GM12878 (cell line): ENCODE measurements around the gene SDHC. TPM values are rescaled to one million over a fixed set of nuclear protein-coding genes. Genes with fewer than 3 reads are reported as not detected.

Experiments used
- BHLHE40 ChIP-seq, 2 experiments: fragments of 450-650 bp in 1 of 2; IDR thresholded peaks; 2 replicates each; pipeline ENCODE4 v1.6.1; 2011 to 2017; ENCODE audit warnings: low read depth in 2 of 2, borderline replicate concordance in 1 of 2, improper control_type of control experiment in 1 of 2, low read length in 1 of 2, mild to moderate bottlenecking in 1 of 2
- EGR1 ChIP-seq, 2 experiments: IDR thresholded peaks; 1 replicate in 1 of 2; 2 replicates in 1 of 2; pipeline ENCODE4 v1.6.1; 2011 to 2012; ENCODE audit warnings: low read depth in 2 of 2, low read length in 2 of 2, borderline replicate concordance in 1 of 2, mild to moderate bottlenecking in 1 of 2, moderate library complexity in 1 of 2
- GATAD2B ChIP-seq: fragments of 450-650 bp; conservative IDR thresholded peaks from 2 replicates; pipeline ENCODE4 v1.6.1; 2017; ENCODE audit warnings: low read depth, mild to moderate bottlenecking, moderate library complexity
- KAT2A ChIP-seq: conservative IDR thresholded peaks from 2 replicates; pipeline ENCODE4 v1.6.1; 2011; ENCODE audit warnings: low read depth, low read length; ENCODE audit not compliant: control insufficient read depth
- KLF5 ChIP-seq: fragments of 450-650 bp; IDR thresholded peaks from 2 replicates; pipeline ENCODE4 v1.6.1; 2014; ENCODE audit warnings: mild to moderate bottlenecking; ENCODE audit not compliant: partially characterized antibody
- LARP7 ChIP-seq: fragments of 450-650 bp; IDR thresholded peaks from 2 replicates; pipeline ENCODE4 v1.6.1; 2017; ENCODE audit warnings: mild to moderate bottlenecking
- MYC ChIP-seq: IDR thresholded peaks from 2 replicates; pipeline ENCODE4 v1.6.1; 2011; ENCODE audit warnings: mild to moderate bottlenecking, low read length, moderate library complexity, inconsistent platforms; ENCODE audit not compliant: insufficient read depth, insufficient replicate concordance, insufficient read length, severe bottlenecking
- NFIC ChIP-seq: IDR thresholded peaks from 2 replicates; pipeline ENCODE4 v1.6.1; 2012; ENCODE audit warnings: low read depth, mild to moderate bottlenecking, inconsistent platforms, low read length, moderate library complexity
- POU2F2 ChIP-seq: IDR thresholded peaks from 3 replicates; pipeline ENCODE4 v1.6.1; 2011; ENCODE audit warnings: low read depth, mild to moderate bottlenecking, low read length, borderline replicate concordance
- RAD51 ChIP-seq: fragments of 450-650 bp; IDR thresholded peaks from 2 replicates; pipeline ENCODE4 v1.6.1; 2016; ENCODE audit warnings: moderate library complexity, mild to moderate bottlenecking, inconsistent platforms
- RB1 ChIP-seq: fragments of 450-650 bp; formaldehyde crosslinking; IDR thresholded peaks from 2 replicates; pipeline ENCODE4 v1.6.1; 2017; ENCODE audit warnings: mild to moderate bottlenecking, borderline replicate concordance
- TAF1 ChIP-seq: IDR thresholded peaks from 2 replicates; pipeline ENCODE4 v1.6.1; 2011; ENCODE audit warnings: mild to moderate bottlenecking, low read depth, low read length, borderline replicate concordance
- TCF3 ChIP-seq: IDR thresholded peaks from 2 replicates; pipeline ENCODE4 v1.6.1; 2012; ENCODE audit warnings: low read depth, mild to moderate bottlenecking, low read length, borderline replicate concordance; ENCODE audit not compliant: insufficient read depth
- ZNF384 ChIP-seq: IDR thresholded peaks from 2 replicates; pipeline ENCODE4 v1.6.1; 2012; ENCODE audit warnings: low read depth, mild to moderate bottlenecking, low read length, improper control_type of control experiment, borderline replicate concordance
- polyA plus RNA-seq, 11 experiments: library from polyadenylated mRNA; depleted of rRNA in 4 of 11; unstranded in 6 of 11; stranded (reverse) in 5 of 11; fragments of >200 nt; fragmentation: Nextera tagmentation in 4 of 11; fragmentation: Illumina TruSeq in 1 of 11; extraction: Ambion mirVana in 4 of 11; extraction: Trizol in 1 of 11; gene quantifications; 1 replicate in 1 of 11; 2 replicates in 10 of 11; pipeline versions ENCODE4 v1.2.1 to v1.2.3, GENCODE V29; 2011 to 2016; ENCODE audit warnings: inconsistent platforms in 2 of 11, missing spikeins in 2 of 11, low read depth in 1 of 11
- total RNA-seq, 4 experiments: library from RNA; depleted of rRNA in 3 of 4; stranded (reverse); fragments of >200 nt in 3 of 4; fragmentation: Illumina TruSeq in 1 of 4; extraction: Trizol in 1 of 4; gene quantifications; 2 replicates each; pipeline versions ENCODE4 v1.2.1 to v1.2.3, GENCODE V29; 2013 to 2021
- TF ChIP-seq, protein P1 (sequence below): fragments of 150-350 bp; IDR thresholded peaks from 2 replicates; pipeline ENCODE4 v1.6.1; 2014; ENCODE audit warnings: mild to moderate bottlenecking, low read depth, low read length
- TF ChIP-seq, protein P2 (sequence below): fragments of 450-650 bp; IDR thresholded peaks from 2 replicates; pipeline ENCODE4 v1.6.1; 2018; ENCODE audit warnings: borderline replicate concordance, mild to moderate bottlenecking; ENCODE audit not compliant: partially characterized antibody
- TF ChIP-seq, protein P3 (sequence below): fragments of 450-650 bp; IDR thresholded peaks from 2 replicates; pipeline ENCODE4 v1.6.1; 2018; ENCODE audit warnings: mild to moderate bottlenecking, low read depth, moderate library complexity; ENCODE audit not compliant: partially characterized antibody
- TF ChIP-seq, protein P4 (sequence below): fragments of 450-650 bp; conservative IDR thresholded peaks from 2 replicates; pipeline ENCODE4 v1.6.1; 2017; ENCODE audit warnings: mild to moderate bottlenecking, moderate library complexity

SDHC gene
- total and polyA plus RNA-seq, 10 of the 15 experiments (the other 5 are each of a cell fraction or from before 2014, with no cell fraction given), result 18.4 to 340 (median 178) TPM

DNA sequence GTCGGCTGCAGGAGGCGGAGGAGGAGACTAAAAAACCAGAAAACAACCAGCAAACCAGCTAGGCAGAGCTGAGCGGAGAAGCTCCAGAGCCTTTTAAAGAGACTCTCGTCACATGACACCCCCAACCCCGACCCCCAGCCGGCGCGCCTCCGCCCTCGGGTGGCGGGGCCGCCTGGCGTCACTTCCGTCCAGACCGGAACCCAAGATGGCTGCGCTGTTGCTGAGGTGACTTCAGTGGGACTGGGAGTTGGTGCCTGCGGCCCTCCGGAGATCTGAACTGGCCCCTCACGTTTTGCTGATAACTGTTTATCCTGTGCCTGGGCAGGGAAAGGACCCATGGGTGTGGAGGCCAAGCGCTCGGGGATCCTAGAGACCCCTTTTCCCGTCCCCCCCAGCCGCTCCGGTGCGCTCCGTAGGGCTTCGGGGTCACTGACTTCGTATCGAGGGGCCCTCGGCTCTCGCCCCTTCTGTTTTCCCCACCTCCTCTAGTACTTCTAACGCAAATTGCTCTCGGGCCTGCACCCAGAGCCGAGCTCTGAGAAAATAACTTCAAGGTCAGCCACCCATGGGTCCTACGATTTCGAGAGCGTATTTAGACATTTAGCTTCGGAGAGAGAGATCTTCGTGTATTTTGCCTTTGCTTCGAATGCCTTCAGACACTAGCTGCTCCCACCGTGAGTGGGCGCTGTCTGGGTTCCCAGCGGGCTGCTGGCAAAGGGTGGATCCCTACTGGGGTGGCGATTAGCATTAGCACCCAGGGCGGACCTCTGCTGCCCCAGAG, at the start of gene SDHC (continued):
- TF ChIP-seq BHLHE40 (IDR thresholded peaks at IDR 0.05; ENCODE audit: borderline replicate concordance in 1 of 2, low read depth in 2 of 2, low read length in 1 of 2), result peak in 1 of 2 experiments; percentile 63; a peak in 3 of 4 replicates
- peak; percentile 77; the same call in 1 of the 3 replicates for TF ChIP-seq POU2F2
- no peak for TF ChIP-seq MYC
- TF ChIP-seq ZNF384, result no peak
- peak; percentile 89 for TF ChIP-seq RAD51
- TF ChIP-seq KAT2A, result no peak
- TF ChIP-seq EGR1 (IDR thresholded peaks at IDR 0.05; ENCODE audit: borderline replicate concordance in 1 of 2, low read depth in 2 of 2, low read length in 2 of 2), result peak in 1 of 2 experiments; percentile 53; a peak in 2 of 3 replicates
- TF ChIP-seq LARP7, result peak; percentile 54; the same call in 1 of the 2 replicates
- no peak for TF ChIP-seq RB1
- TF ChIP-seq, protein P1, sequence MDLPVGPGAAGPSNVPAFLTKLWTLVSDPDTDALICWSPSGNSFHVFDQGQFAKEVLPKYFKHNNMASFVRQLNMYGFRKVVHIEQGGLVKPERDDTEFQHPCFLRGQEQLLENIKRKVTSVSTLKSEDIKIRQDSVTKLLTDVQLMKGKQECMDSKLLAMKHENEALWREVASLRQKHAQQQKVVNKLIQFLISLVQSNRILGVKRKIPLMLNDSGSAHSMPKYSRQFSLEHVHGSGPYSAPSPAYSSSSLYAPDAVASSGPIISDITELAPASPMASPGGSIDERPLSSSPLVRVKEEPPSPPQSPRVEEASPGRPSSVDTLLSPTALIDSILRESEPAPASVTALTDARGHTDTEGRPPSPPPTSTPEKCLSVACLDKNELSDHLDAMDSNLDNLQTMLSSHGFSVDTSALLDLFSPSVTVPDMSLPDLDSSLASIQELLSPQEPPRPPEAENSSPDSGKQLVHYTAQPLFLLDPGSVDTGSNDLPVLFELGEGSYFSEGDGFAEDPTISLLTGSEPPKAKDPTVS, result no peak
- TF ChIP-seq, protein P2, sequence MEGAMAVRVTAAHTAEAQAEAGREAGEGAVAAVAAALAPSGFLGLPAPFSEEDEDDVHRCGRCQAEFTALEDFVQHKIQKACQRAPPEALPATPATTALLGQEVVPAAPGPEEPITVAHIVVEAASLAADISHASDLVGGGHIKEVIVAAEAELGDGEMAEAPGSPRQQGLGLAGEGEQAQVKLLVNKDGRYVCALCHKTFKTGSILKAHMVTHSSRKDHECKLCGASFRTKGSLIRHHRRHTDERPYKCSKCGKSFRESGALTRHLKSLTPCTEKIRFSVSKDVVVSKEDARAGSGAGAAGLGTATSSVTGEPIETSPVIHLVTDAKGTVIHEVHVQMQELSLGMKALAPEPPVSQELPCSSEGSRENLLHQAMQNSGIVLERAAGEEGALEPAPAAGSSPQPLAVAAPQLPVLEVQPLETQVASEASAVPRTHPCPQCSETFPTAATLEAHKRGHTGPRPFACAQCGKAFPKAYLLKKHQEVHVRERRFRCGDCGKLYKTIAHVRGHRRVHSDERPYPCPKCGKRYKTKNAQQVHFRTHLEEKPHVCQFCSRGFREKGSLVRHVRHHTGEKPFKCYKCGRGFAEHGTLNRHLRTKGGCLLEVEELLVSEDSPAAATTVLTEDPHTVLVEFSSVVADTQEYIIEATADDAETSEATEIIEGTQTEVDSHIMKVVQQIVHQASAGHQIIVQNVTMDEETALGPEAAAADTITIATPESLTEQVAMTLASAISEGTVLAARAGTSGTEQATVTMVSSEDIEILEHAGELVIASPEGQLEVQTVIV, result no peak
- TF ChIP-seq, protein P3, sequence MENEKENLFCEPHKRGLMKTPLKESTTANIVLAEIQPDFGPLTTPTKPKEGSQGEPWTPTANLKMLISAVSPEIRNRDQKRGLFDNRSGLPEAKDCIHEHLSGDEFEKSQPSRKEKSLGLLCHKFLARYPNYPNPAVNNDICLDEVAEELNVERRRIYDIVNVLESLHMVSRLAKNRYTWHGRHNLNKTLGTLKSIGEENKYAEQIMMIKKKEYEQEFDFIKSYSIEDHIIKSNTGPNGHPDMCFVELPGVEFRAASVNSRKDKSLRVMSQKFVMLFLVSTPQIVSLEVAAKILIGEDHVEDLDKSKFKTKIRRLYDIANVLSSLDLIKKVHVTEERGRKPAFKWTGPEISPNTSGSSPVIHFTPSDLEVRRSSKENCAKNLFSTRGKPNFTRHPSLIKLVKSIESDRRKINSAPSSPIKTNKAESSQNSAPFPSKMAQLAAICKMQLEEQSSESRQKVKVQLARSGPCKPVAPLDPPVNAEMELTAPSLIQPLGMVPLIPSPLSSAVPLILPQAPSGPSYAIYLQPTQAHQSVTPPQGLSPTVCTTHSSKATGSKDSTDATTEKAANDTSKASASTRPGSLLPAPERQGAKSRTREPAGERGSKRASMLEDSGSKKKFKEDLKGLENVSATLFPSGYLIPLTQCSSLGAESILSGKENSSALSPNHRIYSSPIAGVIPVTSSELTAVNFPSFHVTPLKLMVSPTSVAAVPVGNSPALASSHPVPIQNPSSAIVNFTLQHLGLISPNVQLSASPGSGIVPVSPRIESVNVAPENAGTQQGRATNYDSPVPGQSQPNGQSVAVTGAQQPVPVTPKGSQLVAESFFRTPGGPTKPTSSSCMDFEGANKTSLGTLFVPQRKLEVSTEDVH, result peak; percentile 26
- peak; percentile 60; the same call in 1 of the 2 replicates for TF ChIP-seq TCF3
- peak; percentile 30; the same call in 1 of the 2 replicates for TF ChIP-seq NFIC
- TF ChIP-seq TAF1, result peak; percentile 93
- TF ChIP-seq, protein P4, sequence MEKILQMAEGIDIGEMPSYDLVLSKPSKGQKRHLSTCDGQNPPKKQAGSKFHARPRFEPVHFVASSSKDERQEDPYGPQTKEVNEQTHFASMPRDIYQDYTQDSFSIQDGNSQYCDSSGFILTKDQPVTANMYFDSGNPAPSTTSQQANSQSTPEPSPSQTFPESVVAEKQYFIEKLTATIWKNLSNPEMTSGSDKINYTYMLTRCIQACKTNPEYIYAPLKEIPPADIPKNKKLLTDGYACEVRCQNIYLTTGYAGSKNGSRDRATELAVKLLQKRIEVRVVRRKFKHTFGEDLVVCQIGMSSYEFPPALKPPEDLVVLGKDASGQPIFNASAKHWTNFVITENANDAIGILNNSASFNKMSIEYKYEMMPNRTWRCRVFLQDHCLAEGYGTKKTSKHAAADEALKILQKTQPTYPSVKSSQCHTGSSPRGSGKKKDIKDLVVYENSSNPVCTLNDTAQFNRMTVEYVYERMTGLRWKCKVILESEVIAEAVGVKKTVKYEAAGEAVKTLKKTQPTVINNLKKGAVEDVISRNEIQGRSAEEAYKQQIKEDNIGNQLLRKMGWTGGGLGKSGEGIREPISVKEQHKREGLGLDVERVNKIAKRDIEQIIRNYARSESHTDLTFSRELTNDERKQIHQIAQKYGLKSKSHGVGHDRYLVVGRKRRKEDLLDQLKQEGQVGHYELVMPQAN, result peak; percentile 59; the same call in 1 of the 2 replicates
- TF ChIP-seq GATAD2B, result no peak
- peak; percentile 37 for TF ChIP-seq KLF5
